Neutrophil (primary cell): Measurements from ENCODE around the gene PDE4D.

ENCODE experiments used
- H3K27ac ChIP-seq: fragments of 200-600 bp; sonication (generic); 2 replicates; pipeline ENCODE4 v1.5.1; 2016; ENCODE audit warnings: mild to moderate bottlenecking, moderate library complexity
- H3K27me3 ChIP-seq: fragments of 200-600 bp; sonication (generic); 2 replicates; pipeline ENCODE4 v1.6.0; 2016; ENCODE audit warnings: mild to moderate bottlenecking
- H3K36me3 ChIP-seq: fragments of 200-600 bp; sonication (generic); 2 replicates; pipeline ENCODE4 v1.5.1; 2017
- H3K4me1 ChIP-seq, 2 experiments: fragments of 200-600 bp in 1 of 2; sonication (generic) in 1 of 2; 1 replicate in 1 of 2; 2 replicates in 1 of 2; pipeline versions ENCODE4 v1.5.1 to v1.6.1; 2013 to 2016; ENCODE audit warnings: low read depth in 1 of 2, low read length in 1 of 2, mild to moderate bottlenecking in 1 of 2, moderate library complexity in 1 of 2; ENCODE audit not compliant: control insufficient read depth in 1 of 2, insufficient read depth in 1 of 2
- H3K4me3 ChIP-seq, 2 experiments: fragments of 200-600 bp in 1 of 2; sonication (generic) in 1 of 2; 1 replicate in 1 of 2; 2 replicates in 1 of 2; pipeline ENCODE4 v1.5.1; 2013 to 2016; ENCODE audit warnings: low read depth in 1 of 2, low read length in 1 of 2, mild to moderate bottlenecking in 1 of 2, moderate library complexity in 1 of 2
- H3K9me3 ChIP-seq: fragments of 200-600 bp; sonication (generic); 2 replicates; pipeline ENCODE4 v1.5.1; 2016
- TF ChIP-seq, protein P1 (sequence below): fragments of 200-600 bp; sonication (generic); IDR thresholded peaks from 2 replicates; pipeline ENCODE4 v1.5.1; 2016; ENCODE audit warnings: antibody characterized with exemption

Gene PDE4D

GRCh38 chr5:59489551-59489950 lies 404.0 kb downstream of the PDE4D start:
- TF ChIP-seq, protein P1, sequence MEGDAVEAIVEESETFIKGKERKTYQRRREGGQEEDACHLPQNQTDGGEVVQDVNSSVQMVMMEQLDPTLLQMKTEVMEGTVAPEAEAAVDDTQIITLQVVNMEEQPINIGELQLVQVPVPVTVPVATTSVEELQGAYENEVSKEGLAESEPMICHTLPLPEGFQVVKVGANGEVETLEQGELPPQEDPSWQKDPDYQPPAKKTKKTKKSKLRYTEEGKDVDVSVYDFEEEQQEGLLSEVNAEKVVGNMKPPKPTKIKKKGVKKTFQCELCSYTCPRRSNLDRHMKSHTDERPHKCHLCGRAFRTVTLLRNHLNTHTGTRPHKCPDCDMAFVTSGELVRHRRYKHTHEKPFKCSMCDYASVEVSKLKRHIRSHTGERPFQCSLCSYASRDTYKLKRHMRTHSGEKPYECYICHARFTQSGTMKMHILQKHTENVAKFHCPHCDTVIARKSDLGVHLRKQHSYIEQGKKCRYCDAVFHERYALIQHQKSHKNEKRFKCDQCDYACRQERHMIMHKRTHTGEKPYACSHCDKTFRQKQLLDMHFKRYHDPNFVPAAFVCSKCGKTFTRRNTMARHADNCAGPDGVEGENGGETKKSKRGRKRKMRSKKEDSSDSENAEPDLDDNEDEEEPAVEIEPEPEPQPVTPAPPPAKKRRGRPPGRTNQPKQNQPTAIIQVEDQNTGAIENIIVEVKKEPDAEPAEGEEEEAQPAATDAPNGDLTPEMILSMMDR: no peak
- Histone ChIP-seq H3K4me3 (no peak overlapping the region), H3K27ac (no peak overlapping the region)

GRCh38 chr5:59487772-59488729 lies 405.5 kb downstream of the PDE4D start:
- H3K4me1 ChIP-seq: no peaks in the 10 kb centered on the region
- no peaks in the 10 kb centered on the region for H3K9me3 ChIP-seq
- no peak overlapping the region for H3K4me3 ChIP-seq
- H3K27ac ChIP-seq: no peak overlapping the region
- TF ChIP-seq, protein P1: no peak
- H3K36me3 ChIP-seq: no peaks in the 10 kb centered on the region
- H3K27me3 ChIP-seq: no peaks in the 10 kb centered on the region

More at GRCh38 chr5:59489551-59489950, 404.0 kb downstream of the PDE4D start:
- H3K4me1 ChIP-seq: no peaks in the 10 kb centered on the region
- H3K27me3 ChIP-seq: no peaks in the 10 kb centered on the region
- H3K36me3 ChIP-seq: no peaks in the 10 kb centered on the region
- H3K9me3 ChIP-seq: no peaks in the 10 kb centered on the region

DNA sequence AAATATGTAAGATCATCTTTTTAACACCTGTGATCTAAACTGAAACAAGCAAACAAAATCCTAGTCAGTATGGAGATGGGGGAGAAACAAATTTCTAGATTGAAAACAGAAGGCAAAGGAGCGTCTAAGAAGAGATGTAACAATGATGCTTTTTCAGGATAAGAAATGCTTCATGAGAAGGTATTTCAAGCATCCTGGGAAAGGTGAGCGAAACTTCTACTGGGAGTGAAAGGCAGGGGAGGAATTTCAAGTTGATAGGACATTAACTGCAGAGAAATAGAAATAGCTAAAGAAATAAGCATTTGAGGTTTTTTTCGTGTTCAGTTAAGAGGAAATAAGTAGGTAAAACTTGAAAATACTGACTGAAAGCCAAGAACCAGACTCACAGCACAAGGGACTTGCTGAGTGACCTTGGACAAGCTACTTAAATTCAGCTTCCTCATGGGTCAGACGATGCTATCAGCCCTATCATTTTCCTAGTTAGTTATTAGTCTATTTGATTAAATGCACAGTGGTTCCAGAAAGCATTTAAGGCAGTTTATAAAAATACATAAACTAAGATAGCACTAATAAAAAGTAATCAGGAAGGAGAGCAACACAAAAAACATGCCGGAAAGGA lies 406.3 kb downstream of the PDE4D start:
- Histone ChIP-seq H3K27ac (no peak overlapping the region), H3K9me3 (no peaks in the 10 kb centered on the region), H3K36me3 (no peaks in the 10 kb centered on the region), H3K4me1 (no peaks in the 10 kb centered on the region), H3K27me3 (no peaks in the 10 kb centered on the region), H3K4me3 (no peak overlapping the region)
- TF ChIP-seq, protein P1: no peak

- H3K4me3 ChIP-seq: no peak overlapping the region
- H3K9me3 ChIP-seq: no peaks in the 10 kb centered on the region
- H3K4me1 ChIP-seq: no peaks in the 10 kb centered on the region
- no peaks in the 10 kb centered on the region for H3K36me3 ChIP-seq
- no peak overlapping the region for H3K27ac ChIP-seq
- TF ChIP-seq, protein P1: no peak
- no peaks in the 10 kb centered on the region for H3K27me3 ChIP-seq
Observed at GRCh38 chr5:59486508-59486907, 407.0 kb downstream of the PDE4D start.

- TF ChIP-seq, protein P1: no peak
- no peaks in the 10 kb centered on the region for H3K9me3 ChIP-seq
- no peak overlapping the region for H3K4me3 ChIP-seq
- H3K4me1 ChIP-seq: no peaks in the 10 kb centered on the region
- no peak overlapping the region for H3K27ac ChIP-seq
- no peaks in the 10 kb centered on the region for H3K36me3 ChIP-seq
- no peaks in the 10 kb centered on the region for H3K27me3 ChIP-seq
Observed at GRCh38 chr5:59485629-59486439, 407.7 kb downstream of the PDE4D start.
